Thymus (tissue), 11 donors: ENCODE results near the gene BACH2. TPM values are rescaled to one million over a fixed set of nuclear protein-coding genes. Genes with fewer than 3 reads are reported as not detected.

ENCODE experiments used
- DNase-seq, 9 donors: peaks; one replicate each; pipeline ENCODE4 v3.0.0-alpha.2; 2013; ENCODE audit warnings: low spot score in 9 of 9, low read depth in 6 of 9, missing footprints in 1 of 9
- H3K27ac ChIP-seq, 2 donors: one replicate each; pipeline ENCODE4 v1.5.1; 2013; ENCODE audit warnings: control low read depth in 1 of 2, low read depth in 1 of 2, low read length in 1 of 2, mild to moderate bottlenecking in 1 of 2, moderate library complexity in 1 of 2
- H3K27me3 ChIP-seq, 2 donors: one replicate each; pipeline ENCODE4 v1.5.1; 2013; ENCODE audit warnings: low read length in 1 of 2; ENCODE audit not compliant: control insufficient read depth in 2 of 2, insufficient read depth in 1 of 2
- H3K36me3 ChIP-seq, 2 donors: one replicate each; pipeline ENCODE4 v1.5.1; 2013; ENCODE audit warnings: low read length in 1 of 2, mild to moderate bottlenecking in 1 of 2, moderate library complexity in 1 of 2; ENCODE audit not compliant: control insufficient read depth in 2 of 2, insufficient read depth in 2 of 2
- H3K4me1 ChIP-seq, 2 donors: one replicate each; pipeline ENCODE4 v1.5.1; 2013; ENCODE audit warnings: low read length in 2 of 2; ENCODE audit not compliant: control insufficient read depth in 2 of 2, insufficient read depth in 2 of 2
- H3K4me3 ChIP-seq, 2 donors: one replicate each; pipeline ENCODE4 v1.5.1; 2013; ENCODE audit warnings: low read length in 2 of 2, control low read depth in 1 of 2, mild to moderate bottlenecking in 1 of 2
- H3K9me3 ChIP-seq, 2 donors: one replicate each; pipeline ENCODE4 v1.5.1; 2013; ENCODE audit warnings: low read length in 1 of 2, mild to moderate bottlenecking in 1 of 2; ENCODE audit not compliant: control insufficient read depth in 2 of 2, insufficient read depth in 1 of 2
- WGBS: extraction: QIAGEN DNeasy Blood & Tissue Kit; methylation state at CpG from one replicate; pipeline ENCODE4 v1.1.7; 2013; 5-methylcytosine and 5-hydroxymethylcytosine counted together
- polyA plus RNA-seq: library from polyadenylated mRNA; stranded (reverse); fragments of 200-250 nt; gene quantifications from one replicate; pipeline ENCODE4 v1.2.3, GENCODE V29; 2013
- total RNA-seq: library from RNA; stranded (reverse); fragments of 120-200 nt; gene quantifications from one replicate; pipeline ENCODE4 v1.2.4, GENCODE V29; 2013
- donor health status: healthy.

Gene BACH2
- total and polyA plus RNA-seq, 2 donors = 12.3 to 12.7 TPM

- Histone ChIP-seq H3K4me3 (no peak overlapping the region), H3K27me3 (no peaks in the 10 kb centered on the region), H3K4me1 (peaks cover 21 to 35% of the 10 kb centered on the region in 2 donors), H3K27ac (no peak overlapping the region), H3K9me3 (no peaks in the 10 kb centered on the region), H3K36me3 (peaks cover 0 to 4% of the 10 kb centered on the region in 2 donors)
- WGBS = 84% methylated on average over 1 of the region's 1 CpG
- DNase-seq = no peak
Observed at GRCh38 chr6:90107371-90107770, 189.3 kb downstream of the BACH2 start.

- no peak for DNase-seq
- Histone ChIP-seq H3K27me3 (no peaks in the 10 kb centered on the region), H3K27ac (no peak overlapping the region), H3K36me3 (peaks cover 0 to 4% of the 10 kb centered on the region in 2 donors), H3K9me3 (no peaks in the 10 kb centered on the region), H3K4me3 (no peak overlapping the region), H3K4me1 (peaks cover 20 to 34% of the 10 kb centered on the region in 2 donors)
- 97% methylated on average over 3 of the region's 3 CpGs for WGBS
Observed at GRCh38 chr6:90106449-90106848, 190.2 kb downstream of the BACH2 start.

- no peaks in the 10 kb centered on the region for H3K27me3 ChIP-seq
- peaks cover 12 to 26% of the 10 kb centered on the region in 2 donors for H3K4me1 ChIP-seq
- H3K9me3 ChIP-seq = no peaks in the 10 kb centered on the region
- peak in 1 of 9 donors; percentile 31 for DNase-seq
- WGBS = 68% methylated on average over 1 of the region's 1 CpG
- peaks cover 0 to 4% of the 10 kb centered on the region in 2 donors for H3K36me3 ChIP-seq
- peak overlapping the region in 1 of 2 donors; percentile 18 for H3K27ac ChIP-seq
- no peak overlapping the region for H3K4me3 ChIP-seq
Observed at GRCh38 chr6:90105506-90106170, 191.0 kb downstream of the BACH2 start.

- H3K4me1 ChIP-seq = peaks cover 10 to 22% of the 10 kb centered on the region in 2 donors
- no peak overlapping the region for H3K4me3 ChIP-seq
- 96% methylated on average over 13 of the region's 13 CpGs for WGBS
- no peak for DNase-seq
- H3K27me3 ChIP-seq = no peaks in the 10 kb centered on the region
- peaks cover 0 to 4% of the 10 kb centered on the region in 2 donors for H3K36me3 ChIP-seq
- no peaks in the 10 kb centered on the region for H3K9me3 ChIP-seq
- H3K27ac ChIP-seq = no peak overlapping the region
Observed at GRCh38 chr6:90103056-90103800, 193.4 kb downstream of the BACH2 start.

GRCh38 chr6:90101403-90101802 lies 195.2 kb downstream of the BACH2 start:
- H3K4me3 ChIP-seq = no peak overlapping the region
- DNase-seq = no peak
- 92% methylated on average over 1 of the region's 1 CpG for WGBS
- H3K9me3 ChIP-seq = no peaks in the 10 kb centered on the region
- peaks cover 0 to 4% of the 10 kb centered on the region in 2 donors for H3K36me3 ChIP-seq
- no peak overlapping the region for H3K27ac ChIP-seq
- H3K27me3 ChIP-seq = no peaks in the 10 kb centered on the region
- H3K4me1 ChIP-seq = peaks cover 21 to 30% of the 10 kb centered on the region in 2 donors

- WGBS = 95% methylated on average over 3 of the region's 3 CpGs
Observed at GRCh38 chr6:90100059-90100665, 196.5 kb downstream of the BACH2 start.

GRCh38 chr6:90098627-90099026 lies 198.0 kb downstream of the BACH2 start:
- WGBS = 90% methylated on average over 6 of the region's 6 CpGs
- Histone ChIP-seq H3K9me3 (no peaks in the 10 kb centered on the region), H3K4me1 (peaks cover 35 to 41% of the 10 kb centered on the region in 2 donors), H3K36me3 (peaks cover 0 to 4% of the 10 kb centered on the region in 2 donors), H3K27ac (peak overlapping the region; percentile 58 to 64), H3K4me3 (no peak overlapping the region), H3K27me3 (no peaks in the 10 kb centered on the region)
- no peak for DNase-seq

More at GRCh38 chr6:90100059-90100665, 196.5 kb downstream of the BACH2 start:
- Histone ChIP-seq H3K4me1 (peaks cover 32 to 41% of the 10 kb centered on the region in 2 donors), H3K27me3 (no peaks in the 10 kb centered on the region), H3K9me3 (no peaks in the 10 kb centered on the region), H3K36me3 (peaks cover 0 to 4% of the 10 kb centered on the region in 2 donors), H3K27ac (no peak overlapping the region), H3K4me3 (no peak overlapping the region)
- DNase-seq = no peak

- Histone ChIP-seq H3K9me3 (no peaks in the 10 kb centered on the region), H3K27me3 (no peaks in the 10 kb centered on the region), H3K4me3 (no peak overlapping the region), H3K27ac (peak overlapping the region; percentile 5 to 58), H3K4me1 (peaks cover 35 to 41% of the 10 kb centered on the region in 2 donors), H3K36me3 (no peaks in the 10 kb centered on the region)
- 71% methylated on average over 4 of the region's 4 CpGs for WGBS
- DNase-seq = peak in 1 of 9 donors; percentile 41
Observed at GRCh38 chr6:90098001-90098531, 198.6 kb downstream of the BACH2 start.

GRCh38 chr6:90097356-90097755 lies 199.3 kb downstream of the BACH2 start:
- no peaks in the 10 kb centered on the region for H3K27me3 ChIP-seq
- no peak for DNase-seq
- H3K4me3 ChIP-seq = no peak overlapping the region
- peak overlapping the region; percentile 21 to 31 for H3K27ac ChIP-seq
- no peaks in the 10 kb centered on the region for H3K9me3 ChIP-seq
- peaks cover 35 to 44% of the 10 kb centered on the region in 2 donors for H3K4me1 ChIP-seq
- H3K36me3 ChIP-seq = no peaks in the 10 kb centered on the region
- WGBS = 93% methylated on average over 7 of the region's 7 CpGs
